ENCODE measurements around the gene GLI2. TPM values are rescaled to one million over a fixed set of nuclear protein-coding genes. Genes with fewer than 3 reads are reported as not detected.

The GLI2 gene
- polyA plus RNA-seq, 1 experiment, result 5.2 TPM

DNA sequence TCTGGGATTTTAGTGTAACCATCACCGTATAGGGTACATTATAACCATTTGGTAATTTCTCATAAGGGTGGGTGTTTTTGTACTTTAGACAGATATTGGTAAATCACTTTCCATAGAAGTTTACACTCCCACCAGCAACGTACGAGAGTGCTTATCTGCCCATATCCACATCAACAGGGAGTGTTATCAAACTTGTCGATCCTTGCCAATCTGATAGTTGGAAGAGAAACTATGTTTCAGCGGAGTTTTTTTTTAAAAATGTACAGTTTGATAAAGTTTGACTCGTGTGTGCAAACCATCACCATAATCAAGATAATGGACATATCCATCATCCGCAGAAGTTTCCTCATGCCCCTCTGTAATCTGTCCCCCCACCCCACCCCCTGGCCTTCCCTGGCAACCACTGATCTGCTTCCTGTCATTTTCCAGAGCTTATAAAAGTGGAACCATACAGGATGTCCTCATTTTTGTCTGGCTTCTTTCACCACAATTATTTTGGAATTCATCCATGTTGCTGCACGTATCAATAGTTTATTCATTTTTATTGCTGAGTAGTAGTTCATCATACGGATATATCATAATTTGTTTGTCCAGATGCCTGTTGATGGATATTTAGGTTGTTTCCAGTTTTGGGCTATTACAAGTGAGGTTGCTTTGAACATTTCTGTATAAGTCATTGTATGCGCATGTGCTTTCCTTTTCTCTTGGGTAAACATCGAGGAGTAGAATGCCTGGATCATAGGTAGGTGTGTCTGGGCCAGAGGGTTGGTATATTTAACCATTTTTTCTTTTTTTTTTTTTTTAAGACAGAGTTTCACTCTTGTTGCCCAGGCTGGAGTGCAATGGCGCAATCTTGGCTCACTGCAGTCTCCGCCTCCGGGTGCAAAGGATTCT, 18.6 kb downstream of the GLI2 start:
- Histone ChIP-seq H3K9me3 (ENCODE audit: control insufficient read depth, insufficient read depth, low read length) (no peaks in the 10 kb centered on the region), H3K27me3 (ENCODE audit: control insufficient read depth, insufficient read depth, low read length) (no peaks in the 10 kb centered on the region), H3K27ac (ENCODE audit: low read depth, low read length) (no peak overlapping the region), H3K4me3 (ENCODE audit: low read depth, low read length) (no peak overlapping the region)
- CTCF ChIA-PET, result no interaction called here
- POLR2A ChIA-PET, result interaction anchor here (0.6 kb wide), 1 partner anchor 216 kb away, joined by 8 read pairs; no protein-coding TSS in a partner anchor
- TF ChIP-seq, protein P1, sequence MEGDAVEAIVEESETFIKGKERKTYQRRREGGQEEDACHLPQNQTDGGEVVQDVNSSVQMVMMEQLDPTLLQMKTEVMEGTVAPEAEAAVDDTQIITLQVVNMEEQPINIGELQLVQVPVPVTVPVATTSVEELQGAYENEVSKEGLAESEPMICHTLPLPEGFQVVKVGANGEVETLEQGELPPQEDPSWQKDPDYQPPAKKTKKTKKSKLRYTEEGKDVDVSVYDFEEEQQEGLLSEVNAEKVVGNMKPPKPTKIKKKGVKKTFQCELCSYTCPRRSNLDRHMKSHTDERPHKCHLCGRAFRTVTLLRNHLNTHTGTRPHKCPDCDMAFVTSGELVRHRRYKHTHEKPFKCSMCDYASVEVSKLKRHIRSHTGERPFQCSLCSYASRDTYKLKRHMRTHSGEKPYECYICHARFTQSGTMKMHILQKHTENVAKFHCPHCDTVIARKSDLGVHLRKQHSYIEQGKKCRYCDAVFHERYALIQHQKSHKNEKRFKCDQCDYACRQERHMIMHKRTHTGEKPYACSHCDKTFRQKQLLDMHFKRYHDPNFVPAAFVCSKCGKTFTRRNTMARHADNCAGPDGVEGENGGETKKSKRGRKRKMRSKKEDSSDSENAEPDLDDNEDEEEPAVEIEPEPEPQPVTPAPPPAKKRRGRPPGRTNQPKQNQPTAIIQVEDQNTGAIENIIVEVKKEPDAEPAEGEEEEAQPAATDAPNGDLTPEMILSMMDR (IDR thresholded peaks at IDR 0.05; ENCODE audit: low read depth, low read length), result no peak
- no peak for DNase-seq (ENCODE audit: low read depth, low spot score)

DNA sequence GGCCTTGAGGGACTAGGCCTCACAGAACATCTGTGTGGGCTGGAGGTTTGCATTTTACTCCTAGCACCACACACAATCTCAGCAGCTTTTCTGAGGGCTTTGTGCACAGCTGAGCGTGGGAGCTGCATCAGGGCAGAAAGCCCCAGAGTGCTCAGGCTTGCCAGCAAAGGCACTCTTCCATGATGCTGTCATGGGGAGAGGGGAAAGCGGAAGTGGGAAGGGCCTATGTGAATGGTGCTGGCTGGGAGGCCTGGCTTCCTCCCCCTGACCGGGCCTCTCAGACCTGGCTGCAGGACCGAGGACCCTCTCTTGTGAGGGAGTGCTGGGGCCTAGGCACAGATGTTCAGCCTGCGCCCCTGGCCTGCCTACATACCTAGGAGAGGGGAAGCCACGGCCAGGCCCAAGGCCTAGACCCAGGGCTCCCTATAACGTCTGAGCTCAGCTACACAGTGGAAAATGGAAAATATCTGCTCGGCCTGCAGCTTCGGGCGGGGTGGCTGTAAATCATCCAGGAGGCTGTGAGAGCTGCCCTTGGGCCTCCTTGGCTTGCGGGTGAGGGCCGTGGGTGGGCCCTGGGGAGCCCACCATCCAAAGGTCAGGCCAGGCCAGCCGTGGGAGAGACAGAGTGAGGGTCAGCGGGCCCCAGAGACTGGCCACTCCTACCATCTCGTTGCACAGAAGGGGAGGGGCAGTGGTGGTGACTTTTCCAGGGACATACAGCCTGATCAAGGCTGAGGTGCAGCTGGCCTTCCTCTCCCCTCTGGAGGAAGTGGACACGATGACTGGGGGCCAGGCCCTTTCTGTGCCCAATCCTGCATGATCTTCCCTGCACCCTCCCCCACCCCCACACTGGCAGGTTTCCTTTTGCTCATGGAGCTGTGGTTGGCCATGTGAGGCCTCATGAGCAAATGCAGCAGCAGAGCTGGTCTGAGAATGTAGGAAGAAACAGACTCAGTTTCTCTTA, 22.8 kb downstream of the GLI2 start:
- Histone ChIP-seq H3K4me3 (ENCODE audit: low read depth, low read length) (peak overlapping the region; percentile 8; the same call in 1 of the 2 replicates), H3K27ac (ENCODE audit: low read depth, low read length) (peak overlapping the region; percentile 97), H3K27me3 (ENCODE audit: control insufficient read depth, insufficient read depth, low read length) (no peaks in the 10 kb centered on the region), H3K9me3 (ENCODE audit: control insufficient read depth, insufficient read depth, low read length) (no peaks in the 10 kb centered on the region)
- TF ChIP-seq, protein P1 (IDR thresholded peaks at IDR 0.05; ENCODE audit: low read depth, low read length), result no peak
- ChIA-PET CTCF (interaction anchor here (0.8 to 1.6 kb wide), 2 partner anchors 200 to 319 kb away, joined by 3 read pairs; no protein-coding TSS in a partner anchor), POLR2A (no interaction called here)
- DNase-seq (ENCODE audit: low read depth, low spot score), result peak; percentile 65

DNA sequence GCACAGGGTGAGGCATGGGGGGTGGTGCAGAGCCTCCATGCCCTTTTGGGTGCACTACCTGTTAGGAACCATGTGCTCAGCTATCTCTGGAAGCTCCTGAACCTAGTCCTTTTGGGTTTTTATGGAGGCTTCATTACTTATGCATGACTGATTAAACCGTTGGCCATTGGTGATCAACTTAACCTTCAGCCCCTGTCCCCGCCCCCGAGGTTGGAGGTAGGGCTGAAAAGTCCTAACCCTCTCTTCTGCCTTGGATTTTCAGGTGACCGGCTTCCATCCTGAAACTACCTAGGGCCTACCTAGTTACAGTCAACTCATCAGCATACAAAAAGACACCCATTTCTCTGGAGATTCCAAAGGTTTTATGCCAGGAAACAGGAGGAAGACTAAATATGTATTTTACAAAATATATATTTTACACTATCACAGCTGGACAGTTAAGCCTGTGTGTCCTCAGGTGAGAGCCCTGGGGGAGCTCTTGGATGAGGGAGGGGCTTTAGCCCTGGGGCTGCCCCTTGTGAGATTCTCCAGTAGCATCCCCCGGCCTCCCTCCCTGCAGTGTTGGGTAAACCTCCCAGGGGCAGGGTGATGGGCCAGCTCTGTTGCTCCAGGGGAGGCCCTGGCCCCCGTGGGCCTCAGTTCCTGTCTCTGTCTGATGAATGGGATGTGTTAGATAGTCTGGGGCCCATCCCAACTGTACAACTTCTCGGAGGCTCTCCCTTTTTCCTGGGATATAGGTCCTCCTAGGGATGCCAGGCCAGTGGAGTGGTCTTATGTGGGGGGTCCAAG, 24.1 kb downstream of the GLI2 start:
- CTCF ChIA-PET, result interaction anchor here (0.6 to 1.5 kb wide), 2 partner anchors 25 to 61 kb away, joined by 3 to 4 read pairs; no protein-coding TSS in a partner anchor
- TF ChIP-seq, protein P1 (IDR thresholded peaks at IDR 0.05; ENCODE audit: low read depth, low read length), result no peak
- Histone ChIP-seq H3K27ac (ENCODE audit: low read depth, low read length) (peak overlapping the region; percentile 3), H3K9me3 (ENCODE audit: control insufficient read depth, insufficient read depth, low read length) (no peaks in the 10 kb centered on the region), H3K4me3 (ENCODE audit: low read depth, low read length) (no peak overlapping the region), H3K27me3 (ENCODE audit: control insufficient read depth, insufficient read depth, low read length) (no peaks in the 10 kb centered on the region)
- POLR2A ChIA-PET, result no interaction called here
- no peak for DNase-seq (ENCODE audit: low read depth, low spot score)

DNA sequence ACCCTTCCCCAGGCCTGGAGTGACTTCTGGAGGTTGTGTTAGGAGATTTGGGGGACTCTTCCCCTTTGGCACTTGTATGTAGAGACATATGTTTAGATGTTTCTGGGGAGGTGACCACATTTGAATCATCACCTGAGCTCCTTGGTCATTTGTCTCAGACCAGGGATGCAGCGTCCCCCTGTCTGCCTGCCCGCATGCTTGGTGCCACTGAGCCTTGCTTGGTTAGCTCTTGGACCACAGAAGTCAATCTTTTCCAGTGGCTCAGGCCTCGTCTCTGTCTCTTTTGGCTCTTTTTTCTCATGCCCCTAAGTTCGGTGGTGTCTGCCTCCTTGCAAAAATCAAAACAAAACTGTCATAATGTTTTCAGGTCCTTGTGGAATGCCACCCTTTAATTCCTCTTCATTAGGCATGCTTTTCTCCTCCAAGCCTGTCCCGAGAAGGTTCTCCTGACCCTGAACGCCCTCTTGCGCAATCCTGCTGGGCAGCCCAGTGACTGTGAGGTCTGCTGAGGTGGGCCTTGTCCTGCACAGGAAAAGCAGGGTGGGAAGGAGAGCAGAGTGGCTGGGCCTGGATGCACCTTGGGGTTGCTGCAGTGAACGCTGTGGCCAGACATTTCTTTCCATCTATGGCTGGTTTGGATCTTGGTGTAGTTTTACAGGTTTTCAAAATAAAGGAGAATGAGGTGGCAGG, 24.9 kb downstream of the GLI2 start:
- Histone ChIP-seq H3K9me3 (ENCODE audit: control insufficient read depth, insufficient read depth, low read length) (no peaks in the 10 kb centered on the region), H3K27me3 (ENCODE audit: control insufficient read depth, insufficient read depth, low read length) (no peaks in the 10 kb centered on the region), H3K27ac (ENCODE audit: low read depth, low read length) (no peak overlapping the region), H3K4me3 (ENCODE audit: low read depth, low read length) (no peak overlapping the region)
- ChIA-PET POLR2A (no interaction called here), CTCF (interaction anchor here (1.5 kb wide), 1 partner anchor 25 kb away, joined by 4 read pairs; no protein-coding TSS in a partner anchor)
- no peak for DNase-seq (ENCODE audit: low read depth, low spot score)
- TF ChIP-seq, protein P1 (IDR thresholded peaks at IDR 0.05; ENCODE audit: low read depth, low read length), result no peak

Data from AG04450 (cell line).